Bronchial epithelial cell (primary cell): ENCODE data around the gene XRCC6. TPM values are rescaled to one million over a fixed set of nuclear protein-coding genes. Genes with fewer than 3 reads are reported as not detected.

Experiments
- DNase-seq: peaks from one replicate; pipeline ENCODE4 v3.0.0-alpha.2; 2010; ENCODE audit warnings: low read depth
- FAIRE-seq: peaks from 2 replicates; lab custom pipeline; 2011; peaks lifted over from hg19 to GRCh38; lab: Jason Lieb, UNC
- H3K27me3 ChIP-seq: 2 replicates; pipeline ENCODE4 v1.5.1; 2011; ENCODE audit warnings: low read length; ENCODE audit not compliant: control insufficient read depth, insufficient read depth
- H3K36me3 ChIP-seq: 2 replicates; pipeline ENCODE4 v1.5.1; 2011; ENCODE audit warnings: low read length; ENCODE audit not compliant: control insufficient read depth, insufficient read depth
- H3K4me3 ChIP-seq: 2 replicates; pipeline ENCODE4 v1.5.1; 2011; ENCODE audit warnings: mild to moderate bottlenecking, low read depth, low read length, control low read depth
- CTCF ChIP-seq: IDR thresholded peaks from 2 replicates; pipeline ENCODE4 v1.5.1; 2011; ENCODE audit warnings: mild to moderate bottlenecking, moderate library complexity, low read length, control low read depth, inconsistent platforms; ENCODE audit not compliant: insufficient read depth, severe bottlenecking
- total RNA-seq: library from RNA; depleted of rRNA; stranded (reverse); fragments of >200 nt; gene quantifications from 2 replicates; pipeline ENCODE4 v1.2.1, GENCODE V29; 2014

XRCC6 gene
- total RNA-seq, 1 donor from 2014 or later, result 266 TPM

DNA sequence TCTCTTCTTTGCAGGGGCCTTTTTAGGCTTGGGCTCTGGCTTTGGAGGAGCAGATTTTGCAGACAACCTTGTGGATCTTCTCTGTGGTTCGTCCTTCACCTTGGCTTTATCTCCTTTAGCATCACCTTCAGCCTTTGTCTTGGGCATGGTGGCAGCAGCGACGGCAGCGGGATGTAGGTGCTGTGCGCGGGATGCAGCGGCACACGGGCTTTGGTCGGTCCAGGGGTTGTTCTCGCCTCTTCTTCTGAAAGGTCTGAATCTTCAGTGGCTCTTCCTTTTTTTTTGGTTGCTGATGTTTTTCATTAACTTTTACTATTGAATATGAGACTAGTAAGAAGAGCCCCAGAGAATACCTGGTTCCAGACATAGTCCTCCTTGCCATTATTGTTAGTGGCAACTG lies 88.2 kb downstream of the XRCC6 start:
- DNase-seq (no peak), FAIRE-seq (peak; percentile 86)
- TF ChIP-seq CTCF, result no peak
- H3K4me3 ChIP-seq, result no peak overlapping the region
- no peaks in the 10 kb centered on the region for H3K36me3 ChIP-seq
- no peaks in the 10 kb centered on the region for H3K27me3 ChIP-seq

DNA sequence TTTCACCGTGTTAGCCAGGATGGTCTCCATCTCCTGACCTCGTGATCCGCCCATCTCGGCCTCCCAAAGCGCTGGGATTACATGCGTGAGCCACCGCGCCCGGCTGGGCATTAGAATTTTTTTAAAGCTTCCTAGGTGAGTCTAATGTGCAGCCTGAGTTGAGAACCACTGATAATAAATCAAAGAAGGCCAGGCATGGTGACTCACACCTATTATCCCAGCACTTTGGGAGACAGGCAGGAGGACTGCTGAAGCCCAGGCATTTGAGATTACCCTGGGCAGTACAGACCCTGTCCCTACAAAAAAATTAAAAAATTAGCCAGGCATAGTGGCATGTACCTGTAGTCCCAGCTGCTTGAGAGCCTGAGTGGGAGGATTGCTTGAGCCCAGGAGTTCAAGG lies 91.9 kb downstream of the XRCC6 start:
- H3K36me3 ChIP-seq, result no peaks in the 10 kb centered on the region
- no peak for TF ChIP-seq CTCF
- H3K27me3 ChIP-seq, result peaks cover 3% of the 10 kb centered on the region
- H3K4me3 ChIP-seq, result no peak overlapping the region
- no peak for FAIRE-seq
- DNase-seq, result no peak

Other genes with a start within 250 kb of the XRCC6 start
- gene TEF, start 239.4 kb upstream of the XRCC6 start, total RNA-seq, result 7.6 and 13.2 TPM in 2 replicates
- gene TOB2, start 174.5 kb upstream of the XRCC6 start, total RNA-seq, result 6.3 and 11.9 TPM in 2 replicates
- 106 and 111 TPM in 2 replicates for gene PHF5A, start 152.6 kb upstream of the XRCC6 start, total RNA-seq
- gene ACO2, start 152.2 kb upstream of the XRCC6 start, total RNA-seq, result 59.8 and 77.6 TPM in 2 replicates
- 14.3 and 28.2 TPM in 2 replicates for gene POLR3H, start 76.8 kb upstream of the XRCC6 start, total RNA-seq
- gene CSDC2, start 60.3 kb upstream of the XRCC6 start, total RNA-seq, result under 0.01 TPM in 1 of 2 replicates, not detected in the other
- gene PMM1, start 31.5 kb upstream of the XRCC6 start, total RNA-seq, result 17.4 and 23.6 TPM in 2 replicates
- gene DESI1, start 252 bp upstream of the XRCC6 start, total RNA-seq, result 10.8 and 17.5 TPM in 2 replicates
- gene SNU13, start 67.6 kb downstream of the XRCC6 start, total RNA-seq, result 81.5 and 95.6 TPM in 2 replicates
- 0.13 TPM in 1 of 2 replicates, not detected in the other for gene MEI1, start 78.2 kb downstream of the XRCC6 start, total RNA-seq
- 5.4 and 6.1 TPM in 2 replicates for gene CCDC134, start 179.4 kb downstream of the XRCC6 start, total RNA-seq
- 44.2 and 66.4 TPM in 2 replicates for gene SREBF2, start 211.8 kb downstream of the XRCC6 start, total RNA-seq